ENCODE data around the gene FAXDC2. TPM values are rescaled to one million over a fixed set of nuclear protein-coding genes. Genes with fewer than 3 reads are reported as not detected.

The FAXDC2 gene
- total RNA-seq: 15.0 TPM

GRCh38 chr5:154850255-154851062, at the start of gene FAXDC2:
Gene FAXDC2 (minus strand): TSS chr5:154850603. CDS start chr5:154838178, 12,425 bp downstream.
- DNase-seq (ENCODE audit: low spot score): peak; percentile 76

GRCh38 chr5:154900066-154900465, 49.7 kb upstream of the FAXDC2 start:
- DNase-seq (ENCODE audit: low spot score): no peak

- no peak for DNase-seq (ENCODE audit: low spot score)
These were observed 48.9 kb upstream of the FAXDC2 start for GRCh38 chr5:154899151-154899816.

GRCh38 chr5:154898210-154898609, 47.8 kb upstream of the FAXDC2 start:
- DNase-seq (ENCODE audit: low spot score): no peak

GRCh38 chr5:154896562-154897165, 46.3 kb upstream of the FAXDC2 start:
- no peak for DNase-seq (ENCODE audit: low spot score)

GRCh38 chr5:154895606-154896561, 45.5 kb upstream of the FAXDC2 start:
- DNase-seq (ENCODE audit: low spot score): no peak

GRCh38 chr5:154893381-154893780, 43.0 kb upstream of the FAXDC2 start:
- DNase-seq (ENCODE audit: low spot score): no peak

GRCh38 chr5:154892369-154892771, 42.0 kb upstream of the FAXDC2 start:
- DNase-seq (ENCODE audit: low spot score): no peak

GRCh38 chr5:154885439-154885838, 35.0 kb upstream of the FAXDC2 start:
- no peak for DNase-seq (ENCODE audit: low spot score)

- no peak for DNase-seq (ENCODE audit: low spot score)
These were observed 34.0 kb upstream of the FAXDC2 start for GRCh38 chr5:154884424-154884823.

- no peak for DNase-seq (ENCODE audit: low spot score)
These were observed 31.6 kb upstream of the FAXDC2 start for GRCh38 chr5:154881986-154882385.

- no peak for DNase-seq (ENCODE audit: low spot score)
These were observed 28.4 kb upstream of the FAXDC2 start for GRCh38 chr5:154878642-154879335.

GRCh38 chr5:154873791-154874331, 23.5 kb upstream of the FAXDC2 start:
- no peak for DNase-seq (ENCODE audit: low spot score)

GRCh38 chr5:154871734-154872133, 21.3 kb upstream of the FAXDC2 start:
- no peak for DNase-seq (ENCODE audit: low spot score)

- DNase-seq (ENCODE audit: low spot score): no peak
These were observed 18.3 kb upstream of the FAXDC2 start for GRCh38 chr5:154868702-154869101.

GRCh38 chr5:154866841-154867240, 16.4 kb upstream of the FAXDC2 start:
- DNase-seq (ENCODE audit: low spot score): no peak

- no peak for DNase-seq (ENCODE audit: low spot score)
These were observed 15.2 kb upstream of the FAXDC2 start for GRCh38 chr5:154865466-154866184.

- no peak for DNase-seq (ENCODE audit: low spot score)
These were observed 13.1 kb upstream of the FAXDC2 start for GRCh38 chr5:154863291-154864080.

- DNase-seq (ENCODE audit: low spot score): no peak
These were observed 12.4 kb upstream of the FAXDC2 start for GRCh38 chr5:154862766-154863165.

All from ureter (tissue), 1 donor.